Measurements from ENCODE around the gene ZNF714.

Gene ZNF714

GRCh38 chr19:21082011-21082975 is at the start of gene ZNF714:
ZNF714 (plus strand) TSS chr19:21082203; CDS start chr19:21098269, 16,066 bp downstream.
- TF ChIP-seq CTCF (IDR thresholded peaks at IDR 0.05): no peak

- no peak for TF ChIP-seq CTCF (IDR thresholded peaks at IDR 0.05)
Observed at GRCh38 chr19:21045028-21045427, 37.0 kb upstream of the ZNF714 start.

DNA sequence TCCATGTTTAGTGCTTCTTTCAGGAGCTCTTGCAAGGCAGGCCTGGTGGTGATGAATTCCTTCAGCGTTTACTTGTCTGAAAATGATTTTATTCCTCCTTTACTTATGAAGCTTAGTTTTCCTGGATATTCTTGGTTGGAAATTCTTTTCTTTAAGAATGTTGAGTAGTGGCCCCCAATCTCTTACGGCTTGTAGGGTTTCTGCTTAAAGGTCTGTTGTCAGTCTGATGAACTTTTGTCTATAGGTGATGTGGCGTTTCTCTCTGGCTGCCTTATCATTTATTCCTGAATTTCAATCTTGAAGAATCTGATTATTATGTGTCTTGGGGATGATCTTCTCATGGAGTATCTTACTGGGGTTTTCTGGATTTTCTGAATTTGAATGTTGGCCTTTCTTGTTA is 35.5 kb upstream of the ZNF714 start:
- TF ChIP-seq CTCF (IDR thresholded peaks at IDR 0.05): no peak

- TF ChIP-seq CTCF (IDR thresholded peaks at IDR 0.05): no peak
Observed at GRCh38 chr19:21047716-21048115, 34.3 kb upstream of the ZNF714 start.

DNA sequence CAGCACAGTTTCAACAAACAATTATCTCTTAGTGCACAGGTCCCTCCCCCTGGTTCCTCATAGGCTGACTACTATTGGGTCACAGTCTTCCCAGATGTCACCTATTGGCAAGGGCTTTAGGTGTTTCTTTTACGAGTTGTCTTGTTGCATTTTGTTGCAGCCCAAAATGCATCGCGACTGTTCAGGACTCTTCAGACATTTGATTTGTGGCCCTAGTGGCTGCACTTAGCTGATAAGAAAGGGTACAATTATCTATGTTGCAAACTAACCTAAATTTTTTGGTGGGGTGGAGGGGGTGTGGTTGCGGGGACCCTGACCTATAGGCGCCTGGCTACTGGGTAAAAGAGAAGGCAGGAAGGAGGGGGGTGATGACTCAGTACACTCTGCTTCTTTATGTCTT is 29.1 kb upstream of the ZNF714 start:
- TF ChIP-seq CTCF (IDR thresholded peaks at IDR 0.05): no peak

- no peak for TF ChIP-seq CTCF (IDR thresholded peaks at IDR 0.05)
Observed at GRCh38 chr19:21065336-21065735, 16.7 kb upstream of the ZNF714 start.

- no peak for TF ChIP-seq CTCF (IDR thresholded peaks at IDR 0.05)
Observed at GRCh38 chr19:21084343-21084742, 2.3 kb downstream of the ZNF714 start.
